K562 treated with DMSO at 1 percent for 48 hours (cell line): ENCODE measurements around the gene CCDC196. TPM values are rescaled to one million over a fixed set of nuclear protein-coding genes. Genes with fewer than 3 reads are reported as not detected.

Experiments used
- total RNA-seq: library from RNA; unstranded; fragments of 300-600 nt; gene quantifications from 2 replicates; pipeline ENCODE4 v1.2.3, GENCODE V29; 2022; ENCODE audit warnings: low replicate concordance; ENCODE audit errors: extremely low read depth

Gene CCDC196, protein sequence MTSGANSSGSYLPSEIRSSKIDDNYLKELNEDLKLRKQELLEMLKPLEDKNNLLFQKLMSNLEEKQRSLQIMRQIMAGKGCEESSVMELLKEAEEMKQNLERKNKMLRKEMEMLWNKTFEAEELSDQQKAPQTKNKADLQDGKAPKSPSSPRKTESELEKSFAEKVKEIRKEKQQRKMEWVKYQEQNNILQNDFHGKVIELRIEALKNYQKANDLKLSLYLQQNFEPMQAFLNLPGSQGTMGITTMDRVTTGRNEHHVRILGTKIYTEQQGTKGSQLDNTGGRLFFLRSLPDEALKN
- total RNA-seq: not detected in 2 replicates

DNA sequence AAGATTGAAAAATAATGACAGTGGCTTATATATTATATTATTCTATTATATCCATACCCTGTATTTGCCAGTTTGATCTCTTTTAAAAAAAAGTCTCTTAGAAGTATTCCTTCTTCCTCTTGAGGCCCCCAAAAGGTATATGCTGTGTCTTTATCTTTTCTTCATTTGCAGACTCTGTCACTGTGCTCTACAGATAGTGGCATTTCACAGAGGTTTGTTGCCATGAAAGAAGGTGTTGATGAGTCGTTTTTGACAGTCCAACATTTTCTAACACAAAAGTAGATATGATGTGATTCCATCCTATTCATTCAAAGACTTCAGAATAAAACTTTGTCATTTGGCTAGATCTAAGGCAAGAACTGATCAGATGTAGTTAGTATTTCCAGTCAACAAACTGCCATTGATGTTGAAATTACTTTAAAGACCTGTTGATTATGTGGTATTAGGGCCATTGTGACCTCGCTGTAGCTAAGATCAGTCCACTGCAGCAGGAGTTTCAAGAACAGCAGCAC lies at the start of gene CCDC196:
TSS of gene CCDC196 (plus strand) at position 462 of the 512 bp plus-strand sequence. CDS start 132 bp downstream, outside the sequence.

DNA sequence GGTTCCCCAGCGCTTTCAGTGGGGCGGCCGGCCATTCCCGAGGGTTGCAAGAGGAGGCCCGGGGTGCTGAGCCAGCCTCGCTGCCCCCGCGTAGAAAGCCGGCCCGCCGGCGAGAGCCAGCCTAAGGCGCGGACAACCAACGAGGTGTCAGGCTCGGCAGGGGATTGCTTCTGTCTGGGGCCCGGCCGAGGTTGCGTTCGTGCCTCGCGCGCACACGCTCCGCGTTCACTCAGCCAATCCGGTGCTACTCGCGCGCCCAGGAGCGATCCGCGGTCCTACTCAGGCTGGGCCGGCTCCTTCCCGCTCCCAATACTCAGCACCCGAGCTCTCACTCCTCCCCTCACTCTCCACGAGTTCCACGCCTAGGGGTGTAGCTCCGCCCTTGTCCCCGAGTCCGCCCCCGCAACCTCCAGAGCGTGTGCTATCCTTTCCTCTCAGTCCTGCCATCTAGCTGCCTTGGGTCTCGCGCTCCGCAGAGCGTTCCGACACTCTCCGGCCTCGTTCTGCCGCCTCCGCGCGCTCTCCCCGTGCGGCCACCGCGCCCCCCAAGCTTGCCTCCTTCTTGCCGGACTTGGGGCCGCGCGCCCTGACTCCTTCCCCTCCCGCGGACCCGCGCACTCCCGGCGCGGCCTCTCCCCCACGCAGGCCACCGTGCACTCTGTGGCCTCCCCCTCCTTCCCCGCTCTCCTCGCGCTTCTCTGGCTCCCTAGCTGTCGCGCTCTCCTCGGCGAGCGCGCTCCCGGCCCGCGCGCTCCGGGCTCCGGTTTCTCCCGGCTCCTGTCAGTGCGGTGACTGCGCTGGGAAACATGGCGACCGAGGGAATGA lies 21.8 kb downstream of the CCDC196 start, which contains the start of gene GPHN:
TSS of gene GPHN (plus strand) at position 426 of the 825 bp plus-strand sequence.

Other genes with a start within 250 kb of the CCDC196 start
- not detected in 2 replicates for gene GPHN, start 21.8 kb downstream of the CCDC196 start, total RNA-seq